Skeletal muscle tissue (tissue), 4 donors: Measurements from ENCODE around the gene SPAG5. TPM values are rescaled to one million over a fixed set of nuclear protein-coding genes. Genes with fewer than 3 reads are reported as not detected.
"Not testable (repeated sequence)": the region's sequence is repeated elsewhere in the genome, so short reads cannot be mapped to it uniquely, and the experiment has no call there.

Experiments
- H3K27ac ChIP-seq: one replicate; pipeline ENCODE4 v1.7.0; 2013; ENCODE audit warnings: mild to moderate bottlenecking, low read depth, low read length, inconsistent platforms
- H3K27me3 ChIP-seq, 3 donors: one replicate each; pipeline ENCODE4 v1.7.0; 2013; ENCODE audit warnings: low read length in 3 of 3; ENCODE audit not compliant: control insufficient read depth in 3 of 3, insufficient read depth in 3 of 3
- H3K36me3 ChIP-seq, 3 donors: one replicate each; pipeline ENCODE4 v1.7.0; 2013; ENCODE audit warnings: low read length in 3 of 3; ENCODE audit not compliant: control insufficient read depth in 3 of 3, insufficient read depth in 3 of 3
- H3K4me1 ChIP-seq, 3 donors: one replicate each; pipeline ENCODE4 v1.7.0; 2013; ENCODE audit warnings: low read length in 3 of 3, mild to moderate bottlenecking in 3 of 3; ENCODE audit not compliant: control insufficient read depth in 3 of 3, insufficient read depth in 3 of 3
- H3K4me3 ChIP-seq, 3 donors: one replicate each; pipeline ENCODE4 v1.7.0; 2013; ENCODE audit warnings: low read length in 3 of 3
- H3K9ac ChIP-seq, 3 donors: one replicate each; pipeline ENCODE4 v1.7.0; 2013; ENCODE audit warnings: low read length in 3 of 3, mild to moderate bottlenecking in 3 of 3, moderate library complexity in 2 of 3, low read depth in 1 of 3
- H3K9me3 ChIP-seq, 3 donors: one replicate each; pipeline ENCODE4 v1.7.0; 2013; ENCODE audit warnings: low read length in 3 of 3; ENCODE audit not compliant: control insufficient read depth in 3 of 3
- total RNA-seq: library from RNA; depleted of rRNA; stranded (reverse); fragments of >200 nt; gene quantifications from one replicate; pipeline ENCODE4 v1.2.3, GENCODE V29; 2014
- donor health status: Osteomylitis.

The SPAG5 gene
- total RNA-seq, 1 donor from 2014 or later, result 5.7 TPM

- Histone ChIP-seq H3K4me3 (no peak overlapping the region), H3K4me1 (no peaks in the 10 kb centered on the region), H3K9ac (no peak overlapping the region), H3K27ac (no peak overlapping the region), H3K27me3 (no peaks in the 10 kb centered on the region), H3K9me3 (no peaks in the 10 kb centered on the region), H3K36me3 (peaks cover 49 to 68% (median 53%) of the 10 kb centered on the region in 3 donors)
Measured at GRCh38 chr17:28612936-28613872, 14.4 kb upstream of the SPAG5 start.

GRCh38 chr17:28612531-28612930 is 13.7 kb upstream of the SPAG5 start:
- Histone ChIP-seq H3K9ac (no peak overlapping the region), H3K4me3 (no peak overlapping the region), H3K9me3 (no peaks in the 10 kb centered on the region), H3K36me3 (peaks cover 47 to 66% (median 50%) of the 10 kb centered on the region in 3 donors), H3K27ac (no peak overlapping the region), H3K4me1 (no peaks in the 10 kb centered on the region), H3K27me3 (no peaks in the 10 kb centered on the region)

GRCh38 chr17:28610376-28610775 is 11.6 kb upstream of the SPAG5 start:
- H3K36me3 ChIP-seq, result peaks cover 25 to 45% (median 33%) of the 10 kb centered on the region in 3 donors

GRCh38 chr17:28604031-28604430 is 5.2 kb upstream of the SPAG5 start:
- H3K9me3 ChIP-seq, H3K4me3 ChIP-seq, H3K9ac ChIP-seq, H3K27me3 ChIP-seq, H3K27ac ChIP-seq, H3K36me3 ChIP-seq: not testable (repeated sequence)
- H3K4me1 ChIP-seq, result peaks cover 7 to 10% (median 10%) of the 10 kb centered on the region in 3 donors

More at GRCh38 chr17:28610376-28610775, 11.6 kb upstream of the SPAG5 start:
- Histone ChIP-seq H3K4me3 (no peak overlapping the region), H3K9me3 (no peaks in the 10 kb centered on the region), H3K27me3 (no peaks in the 10 kb centered on the region), H3K4me1 (no peaks in the 10 kb centered on the region), H3K27ac (no peak overlapping the region), H3K9ac (no peak overlapping the region)

- Histone ChIP-seq H3K4me3 (peak overlapping the region; percentile 67 to 94 (median 81)), H3K27ac (peak overlapping the region; percentile 93), H3K27me3 (peaks cover 0 to 3% (median 0%) of the 10 kb centered on the region in 3 donors), H3K36me3 (no peaks in the 10 kb centered on the region), H3K9me3 (no peaks in the 10 kb centered on the region), H3K4me1 (peaks cover 15 to 19% (median 16%) of the 10 kb centered on the region in 3 donors), H3K9ac (peak overlapping the region; percentile 83 to 90 (median 89))
Measured at GRCh38 chr17:28599311-28600184, 723 bp upstream of the SPAG5 start.

GRCh38 chr17:28598389-28598788 is 436 bp downstream of the SPAG5 start:
- Histone ChIP-seq H3K9ac (peak overlapping the region in 2 of 3 donors; percentile 45 to 53), H3K27me3 (peaks cover 0 to 3% (median 0%) of the 10 kb centered on the region in 3 donors), H3K4me1 (peaks cover 15 to 19% (median 16%) of the 10 kb centered on the region in 3 donors), H3K27ac (no peak overlapping the region), H3K9me3 (no peaks in the 10 kb centered on the region), H3K36me3 (no peaks in the 10 kb centered on the region), H3K4me3 (peak overlapping the region; percentile 67 to 94 (median 81))

- H3K9ac ChIP-seq, result no peak overlapping the region
- peaks cover 15 to 19% (median 16%) of the 10 kb centered on the region in 3 donors for H3K4me1 ChIP-seq
- H3K27ac ChIP-seq, result no peak overlapping the region
- H3K9me3 ChIP-seq, result no peaks in the 10 kb centered on the region
- H3K36me3 ChIP-seq, result no peaks in the 10 kb centered on the region
- peaks cover 0 to 3% (median 0%) of the 10 kb centered on the region in 3 donors for H3K27me3 ChIP-seq
- peak overlapping the region in 2 of 3 donors; percentile 67 to 94 for H3K4me3 ChIP-seq
Measured at GRCh38 chr17:28597606-28598383, 1.0 kb downstream of the SPAG5 start.

- H3K4me1 ChIP-seq, result no peaks in the 10 kb centered on the region
- H3K9ac ChIP-seq, result no peak overlapping the region
- H3K36me3 ChIP-seq, result no peaks in the 10 kb centered on the region
- no peak overlapping the region for H3K4me3 ChIP-seq
- no peak overlapping the region for H3K27ac ChIP-seq
- H3K9me3 ChIP-seq, result no peaks in the 10 kb centered on the region
- H3K27me3 ChIP-seq, result peaks cover 0 to under 1% (median 0%) of the 10 kb centered on the region in 3 donors
Measured at GRCh38 chr17:28592260-28592659, 6.6 kb downstream of the SPAG5 start.

- H3K4me1 ChIP-seq, result no peaks in the 10 kb centered on the region
- H3K9ac ChIP-seq, result no peak overlapping the region
- no peaks in the 10 kb centered on the region for H3K9me3 ChIP-seq
- no peaks in the 10 kb centered on the region for H3K27me3 ChIP-seq
- no peak overlapping the region for H3K27ac ChIP-seq
- H3K36me3 ChIP-seq, result peaks cover 7 to 10% (median 8%) of the 10 kb centered on the region in 3 donors
- no peak overlapping the region for H3K4me3 ChIP-seq
Measured at GRCh38 chr17:28585851-28586250, 13.0 kb downstream of the SPAG5 start.
